ENCODE results near the gene TMEM176B. TPM values are rescaled to one million over a fixed set of nuclear protein-coding genes. Genes with fewer than 3 reads are reported as not detected.

Gene TMEM176B
- total RNA-seq, 4 donors from 2014 or later = 2.5 to 16.6 (median 6.1) TPM

DNA sequence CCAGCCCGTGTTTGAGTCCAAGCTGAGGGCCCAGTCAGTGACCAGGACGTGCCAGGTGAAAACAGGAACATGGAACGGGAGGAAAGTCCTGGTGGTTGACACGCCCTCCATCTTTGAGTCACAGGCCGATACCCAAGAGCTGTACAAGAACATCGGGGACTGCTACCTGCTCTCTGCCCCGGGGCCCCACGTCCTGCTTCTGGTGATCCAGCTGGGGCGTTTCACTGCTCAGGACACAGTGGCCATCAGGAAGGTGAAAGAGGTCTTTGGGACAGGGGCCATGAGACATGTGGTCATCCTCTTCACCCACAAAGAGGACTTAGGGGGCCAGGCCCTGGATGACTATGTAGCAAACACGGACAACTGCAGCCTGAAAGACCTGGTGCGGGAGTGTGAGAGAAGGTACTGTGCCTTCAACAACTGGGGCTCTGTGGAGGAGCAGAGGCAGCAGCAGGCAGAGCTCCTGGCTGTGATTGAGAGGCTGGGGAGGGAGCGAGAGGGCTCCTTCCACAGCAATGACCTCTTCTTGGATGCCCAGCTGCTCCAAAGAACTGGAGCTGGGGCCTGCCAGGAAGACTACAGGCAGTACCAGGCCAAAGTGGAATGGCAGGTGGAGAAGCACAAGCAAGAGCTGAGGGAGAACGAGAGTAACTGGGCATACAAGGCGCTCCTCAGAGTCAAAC lies 57.7 kb downstream of the TMEM176B start:
- whole genome bisulfite sequencing, 2 donors = 86% methylated on average over 14 of the region's 14 CpGs
- intact Hi-C loops (cut with DNase I; ENCODE audit: low total_unique reads) = no loop called here
- TF ChIP-seq POLR2A (IDR thresholded peaks at IDR 0.05) = no peak
- no peak for TF ChIP-seq CTCF (IDR thresholded peaks at IDR 0.05)
- no peak overlapping the region for H3K4me3 ChIP-seq (ENCODE audit: low read depth, poor library complexity, severe bottlenecking)
- no peak for DNase-seq (ENCODE audit: low spot score in 2 of 2)

Other genes with a start within 250 kb of the TMEM176B start
- 10 to 100 TPM in 2 of 4 donors, 1 to 10 TPM in 2; 4.6 to 17.9 (median 8.1) TPM for gene GIMAP4, start 233.0 kb downstream of the TMEM176B start, total RNA-seq
- gene GIMAP6, start 168.0 kb downstream of the TMEM176B start, total RNA-seq = 10 to 100 TPM in 2 of 4 donors, 1 to 10 TPM in 2; 3.6 to 23.6 (median 9.7) TPM
- 1 to 10 TPM in 3 of 4 donors, under 1 TPM in 1; 0.53 to 7.2 (median 5.0) TPM for gene GIMAP2, start 114.7 kb downstream of the TMEM176B start, total RNA-seq
- 1 to 10 TPM; 1.5 to 4.6 (median 2.7) TPM for gene GIMAP1, start 83.8 kb downstream of the TMEM176B start, total RNA-seq
- gene GIMAP5, start 62.9 kb downstream of the TMEM176B start, total RNA-seq = 10 to 100 TPM in 2 of 4 donors, 1 to 10 TPM in 2; 4.6 to 18.7 (median 10.9) TPM
- gene TMEM176A, start 405 bp upstream of the TMEM176B start, total RNA-seq = 10 to 100 TPM in 2 of 4 donors, 1 to 10 TPM in 2; 4.8 to 10.2 (median 9.5) TPM
- gene AOC1, start 52.2 kb upstream of the TMEM176B start, total RNA-seq = 1 to 10 TPM; 1.2 to 6.7 (median 3.5) TPM
- gene KCNH2, start 178.0 kb upstream of the TMEM176B start, total RNA-seq = 1 to 10 TPM in 1 of 4 donors, under 1 TPM in 3; 0.15 to 1.1 (median 0.36) TPM
- 1 to 10 TPM; 4.0 to 8.9 (median 5.8) TPM for gene NOS3, start 190.7 kb upstream of the TMEM176B start, total RNA-seq
- 100 to 1,000 TPM in 1 of 4 donors, 10 to 100 TPM in 3; 47.6 to 125 (median 59.8) TPM for gene ATG9B, start 224.1 kb upstream of the TMEM176B start, total RNA-seq
- 10 to 100 TPM; 22.9 to 35.2 (median 27.6) TPM for gene ABCB8, start 228.1 kb upstream of the TMEM176B start, total RNA-seq
- 1 to 10 TPM; 2.3 to 2.9 (median 2.5) TPM for gene ASIC3, start 248.2 kb upstream of the TMEM176B start, total RNA-seq

Measured in lower leg skin (tissue), 4 donors.